Mucosa of rectum (tissue), 2 donors: ENCODE data around the gene SLIRP.
A peak's percentile ranks its signal among the peaks of the same experiment; 100 is the strongest.
"Not testable (repeated sequence)": the region's sequence is repeated elsewhere in the genome, so short reads cannot be mapped to it uniquely, and the experiment has no call there.

ENCODE experiments used
- H3K27ac ChIP-seq, 2 donors: one replicate each; pipeline ENCODE4 v1.7.0; 2013; ENCODE audit warnings: inconsistent platforms in 2 of 2, low read depth in 2 of 2, low read length in 2 of 2
- H3K27me3 ChIP-seq, 2 donors: one replicate each; pipeline ENCODE4 v1.7.0; 2013; ENCODE audit warnings: low read length in 2 of 2; ENCODE audit not compliant: control insufficient read depth in 2 of 2, insufficient read depth in 2 of 2
- H3K36me3 ChIP-seq, 2 donors: one replicate each; pipeline ENCODE4 v1.7.0; 2013; ENCODE audit warnings: low read length in 2 of 2; ENCODE audit not compliant: control insufficient read depth in 2 of 2, insufficient read depth in 2 of 2
- H3K4me1 ChIP-seq, 2 donors: one replicate each; pipeline ENCODE4 v1.7.0; 2013; ENCODE audit warnings: low read length in 2 of 2, mild to moderate bottlenecking in 1 of 2; ENCODE audit not compliant: control insufficient read depth in 2 of 2, insufficient read depth in 2 of 2
- H3K4me3 ChIP-seq, 2 donors: one replicate each; pipeline ENCODE4 v1.7.0; 2013; ENCODE audit warnings: low read length in 2 of 2
- H3K9ac ChIP-seq, 2 donors: one replicate each; pipeline ENCODE4 v1.7.0; 2013; ENCODE audit warnings: low read length in 2 of 2, low read depth in 1 of 2, mild to moderate bottlenecking in 1 of 2
- H3K9me3 ChIP-seq, 2 donors: one replicate each; pipeline ENCODE4 v1.7.0; 2013; ENCODE audit warnings: low read length in 2 of 2; ENCODE audit not compliant: control insufficient read depth in 2 of 2
- donor health status: healthy.
- donor health status: Normal muscosa, but diverticular disease.

Gene SLIRP

GRCh38 chr14:77707724-77708408 is at the start of gene SLIRP, which contains the start of gene ALKBH1:
SLIRP (plus strand) TSS chr14:77708103; CDS start chr14:77708112, 9 bp downstream.
ALKBH1 (minus strand) TSS chr14:77708023; CDS start chr14:77708004, 19 bp downstream.
- Histone ChIP-seq H3K9ac (peak within 1 kb of the TSS; percentile 67 to 85), H3K4me3 (peak within 1 kb of the TSS; percentile 75 to 95), H3K27me3 (no peaks in the 10 kb centered on the region), H3K9me3 (no peaks in the 10 kb centered on the region), H3K27ac (peak within 1 kb of the TSS; percentile 25 to 56), H3K4me1 (peaks cover 13 to 25% of the 10 kb centered on the region in 2 donors), H3K36me3 (peaks cover 18 to 36% of the 10 kb centered on the region in 2 donors)

DNA sequence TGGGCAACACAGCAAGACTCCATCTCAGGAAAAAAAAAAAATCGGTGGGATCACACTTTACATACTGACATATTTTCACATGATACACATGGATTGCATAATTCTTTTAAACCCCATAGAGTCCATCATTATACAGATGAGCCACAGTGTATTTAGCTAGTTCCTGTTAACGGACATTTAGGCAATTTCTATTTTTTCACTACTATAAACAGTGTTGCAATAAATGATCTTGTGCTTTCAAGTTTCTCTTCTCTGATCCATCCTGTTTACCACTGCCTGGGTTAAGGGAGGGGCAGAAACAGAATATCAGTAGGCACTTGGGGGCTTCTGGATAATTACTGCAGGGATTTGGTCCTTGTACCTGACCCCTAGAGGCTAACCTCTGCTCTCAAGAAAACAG is 48.1 kb upstream of the SLIRP start:
- Histone ChIP-seq H3K27ac (peak overlapping the region in 1 of 2 donors; percentile 29), H3K36me3 (no peaks in the 10 kb centered on the region), H3K27me3 (no peaks in the 10 kb centered on the region)

DNA sequence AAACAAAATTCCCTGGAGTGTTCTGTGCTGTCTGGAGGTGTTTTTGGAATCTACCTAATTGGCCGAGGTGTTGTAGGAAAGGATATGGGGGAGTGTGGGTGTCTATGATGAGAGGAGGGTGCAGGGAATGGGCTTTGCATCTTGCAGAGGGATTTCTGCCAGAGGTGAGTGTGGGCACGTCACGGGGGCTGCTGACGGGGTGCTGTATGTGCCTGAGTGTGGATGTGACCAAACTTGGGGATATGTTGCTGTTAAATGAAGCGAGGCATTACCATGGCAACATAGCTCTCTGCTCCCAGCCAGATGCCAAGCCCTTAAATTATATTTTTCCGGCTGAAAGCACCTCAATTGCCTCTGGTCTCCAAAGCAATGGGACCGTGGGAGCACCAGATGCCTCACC is 47.1 kb upstream of the SLIRP start:
- Histone ChIP-seq H3K4me1 (no peaks in the 10 kb centered on the region), H3K9me3 (no peaks in the 10 kb centered on the region), H3K36me3 (no peaks in the 10 kb centered on the region), H3K27ac (no peak overlapping the region), H3K9ac (no peak overlapping the region), H3K27me3 (no peaks in the 10 kb centered on the region), H3K4me3 (no peak overlapping the region)

More for the DNA sequence above, 48.1 kb upstream of the SLIRP start:
- H3K9me3 ChIP-seq, result no peaks in the 10 kb centered on the region
- no peak overlapping the region for H3K4me3 ChIP-seq
- no peak overlapping the region for H3K9ac ChIP-seq
- peaks cover 0 to under 1% of the 10 kb centered on the region in 2 donors for H3K4me1 ChIP-seq

DNA sequence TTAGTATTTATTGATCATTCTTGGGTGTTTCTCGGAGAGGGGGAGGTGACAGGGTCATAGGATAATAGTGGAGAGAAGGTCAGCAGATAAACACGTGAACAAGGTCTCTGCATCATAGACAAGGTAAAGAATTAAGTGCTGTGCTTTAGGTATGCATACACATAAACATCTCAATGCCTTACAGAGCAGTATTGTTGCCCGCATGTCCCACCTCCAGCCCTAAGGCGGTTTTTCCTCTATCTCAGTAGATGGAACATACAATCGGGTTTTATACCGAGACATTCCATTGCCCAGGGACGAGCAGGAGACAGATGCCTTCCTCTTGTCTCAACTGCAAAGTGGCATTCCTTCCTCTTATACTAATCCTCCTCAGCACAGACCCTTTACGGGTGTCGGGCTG is 46.3 kb upstream of the SLIRP start:
- H3K27me3 ChIP-seq, H3K4me3 ChIP-seq, H3K36me3 ChIP-seq, H3K4me1 ChIP-seq, H3K9me3 ChIP-seq, H3K27ac ChIP-seq, H3K9ac ChIP-seq: not testable (repeated sequence)

DNA sequence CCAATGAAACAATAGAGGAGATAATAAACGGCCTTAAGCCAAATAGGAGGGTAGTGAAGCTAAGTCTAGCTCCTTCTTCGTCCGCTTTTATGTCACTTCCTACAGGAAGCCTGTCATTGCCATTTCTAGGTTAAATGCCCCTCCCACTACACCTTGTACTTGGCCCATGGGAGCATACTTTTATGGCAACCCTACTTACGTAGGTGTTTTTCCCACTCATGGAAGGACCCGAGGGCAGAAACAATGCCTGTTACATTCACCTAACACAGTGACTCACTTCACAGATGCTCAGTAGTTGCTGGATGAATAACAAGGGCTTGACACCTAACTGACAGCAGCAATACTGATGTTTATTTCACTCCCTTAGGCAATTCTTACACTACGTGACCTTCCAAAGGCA is 44.6 kb upstream of the SLIRP start:
- no peak overlapping the region for H3K27ac ChIP-seq
- H3K9ac ChIP-seq, result no peak overlapping the region
- H3K4me3 ChIP-seq, result no peak overlapping the region
- H3K36me3 ChIP-seq, result no peaks in the 10 kb centered on the region
- no peaks in the 10 kb centered on the region for H3K27me3 ChIP-seq
- H3K4me1 ChIP-seq, result no peaks in the 10 kb centered on the region
- H3K9me3 ChIP-seq, result no peaks in the 10 kb centered on the region

GRCh38 chr14:77667331-77667730 is 40.6 kb upstream of the SLIRP start:
- Histone ChIP-seq H3K36me3 (peaks cover 0 to 3% of the 10 kb centered on the region in 2 donors), H3K9ac (no peak overlapping the region), H3K27ac (no peak overlapping the region), H3K27me3 (no peaks in the 10 kb centered on the region), H3K4me1 (no peaks in the 10 kb centered on the region), H3K9me3 (no peaks in the 10 kb centered on the region), H3K4me3 (no peak overlapping the region)

GRCh38 chr14:77673193-77673592 is 34.7 kb upstream of the SLIRP start:
- H3K9ac ChIP-seq, result no peak overlapping the region
- H3K4me3 ChIP-seq, result no peak overlapping the region
- H3K27me3 ChIP-seq, result no peaks in the 10 kb centered on the region
- H3K9me3 ChIP-seq, result no peaks in the 10 kb centered on the region
- H3K36me3 ChIP-seq, result peaks cover 11 to 21% of the 10 kb centered on the region in 2 donors
- H3K4me1 ChIP-seq, result peaks cover 0 to 11% of the 10 kb centered on the region in 2 donors
- H3K27ac ChIP-seq, result no peak overlapping the region

DNA sequence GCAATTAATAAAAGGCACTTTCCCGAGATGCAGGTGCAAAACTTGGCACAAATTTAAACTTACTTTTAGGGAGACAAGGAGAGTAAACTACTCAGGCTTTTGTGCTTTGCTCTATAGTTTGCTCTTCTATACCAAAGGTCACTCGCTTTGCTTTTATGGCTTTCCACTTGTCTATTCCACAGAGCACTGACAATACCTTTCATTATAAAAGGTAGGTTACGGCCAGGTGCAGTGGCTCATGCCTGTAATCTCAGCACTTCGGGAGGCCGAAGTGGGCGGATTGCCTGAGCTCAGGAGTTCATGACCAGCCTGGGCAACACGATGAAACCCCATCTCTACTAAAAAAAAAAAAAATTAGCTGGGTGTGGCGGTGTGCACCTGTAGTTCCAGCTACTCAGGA is 33.0 kb upstream of the SLIRP start:
- Histone ChIP-seq H3K27ac (peak overlapping the region; percentile 37 to 52), H3K9me3 (no peaks in the 10 kb centered on the region), H3K27me3 (no peaks in the 10 kb centered on the region), H3K4me1 (peaks cover 0 to 11% of the 10 kb centered on the region in 2 donors), H3K4me3 (no peak overlapping the region), H3K9ac (no peak overlapping the region), H3K36me3 (peaks cover 14 to 31% of the 10 kb centered on the region in 2 donors)

DNA sequence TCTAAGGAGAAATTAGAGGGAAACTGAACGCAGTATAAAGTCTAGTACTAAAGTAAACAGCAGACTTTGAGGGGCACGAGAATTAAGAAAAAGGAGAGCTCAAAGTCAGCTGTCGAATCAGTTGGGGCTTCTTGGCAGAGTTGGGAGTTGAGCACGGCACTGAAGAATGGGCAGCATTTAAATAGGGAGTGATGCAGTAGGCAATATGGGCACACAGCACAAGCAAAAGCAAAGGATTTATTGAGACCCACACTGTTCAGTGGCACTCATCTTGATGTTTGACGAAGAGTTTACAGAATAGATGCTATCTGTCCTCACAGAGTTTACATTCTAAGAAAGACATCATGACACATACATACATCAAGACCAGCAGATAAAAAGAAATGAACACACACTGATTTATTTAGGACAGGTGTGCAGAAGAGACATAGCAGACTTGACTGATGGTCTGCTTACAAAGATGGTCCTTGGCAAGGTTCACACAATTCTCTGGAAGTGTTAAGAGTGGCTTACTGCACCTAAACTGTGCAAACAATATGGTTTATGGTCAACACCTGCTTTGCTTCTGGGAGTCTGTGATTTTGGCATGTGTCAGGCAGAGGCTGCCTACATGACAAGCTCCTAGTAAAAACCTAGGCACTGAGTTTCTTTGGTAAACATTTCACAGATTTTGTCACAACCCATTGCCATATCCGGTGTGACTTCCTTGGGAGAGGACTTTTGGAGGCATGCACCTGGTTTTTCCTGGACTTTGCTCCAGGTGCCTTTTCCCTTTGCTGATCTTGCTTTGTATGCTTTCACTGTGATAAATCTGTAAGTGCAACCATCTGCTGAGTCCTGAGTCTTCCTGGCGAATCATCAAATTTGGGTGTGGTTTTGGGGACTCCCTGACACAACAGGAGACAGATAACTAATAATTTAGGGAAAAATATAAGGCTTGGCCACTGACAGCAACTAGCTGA is 26.4 kb upstream of the SLIRP start:
- Histone ChIP-seq H3K36me3 (peaks cover 3 to 20% of the 10 kb centered on the region in 2 donors), H3K9me3 (no peaks in the 10 kb centered on the region), H3K27me3 (no peaks in the 10 kb centered on the region), H3K27ac (peak overlapping the region; percentile 35 to 80), H3K4me1 (peaks cover 6 to 18% of the 10 kb centered on the region in 2 donors), H3K4me3 (no peak overlapping the region), H3K9ac (no peak overlapping the region)

DNA sequence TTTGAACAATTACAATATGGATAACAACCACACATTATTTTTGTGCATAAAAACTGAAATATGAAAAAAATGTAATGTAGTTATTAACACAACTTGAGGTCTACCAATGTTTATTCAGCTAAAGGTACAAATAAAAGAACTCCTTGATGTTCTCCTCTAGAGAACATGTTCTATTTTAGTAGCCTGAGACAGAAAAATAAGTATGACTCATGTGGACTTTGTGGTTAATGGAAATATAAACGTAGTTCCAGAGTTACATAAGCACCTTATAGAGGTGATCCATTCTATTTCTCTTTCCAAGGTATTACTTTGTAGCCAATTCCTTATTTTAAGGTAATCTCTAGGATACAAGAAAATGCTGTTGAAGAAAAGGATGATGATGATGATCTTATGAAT is 25.7 kb upstream of the SLIRP start:
- Histone ChIP-seq H3K9me3 (no peaks in the 10 kb centered on the region), H3K4me1 (peaks cover 6 to 18% of the 10 kb centered on the region in 2 donors), H3K27me3 (no peaks in the 10 kb centered on the region), H3K36me3 (peaks cover 3 to 20% of the 10 kb centered on the region in 2 donors), H3K4me3 (no peak overlapping the region), H3K9ac (no peak overlapping the region), H3K27ac (peak overlapping the region; percentile 35 to 80)
